WTC11 (cell line): ENCODE measurements around the gene SCP2D1. TPM values are rescaled to one million over a fixed set of nuclear protein-coding genes. Genes with fewer than 3 reads are reported as not detected.

Experiments used
- ATAC-seq: fragments of 200-7000 bp; cut with Tn5 transposase; 2 replicates; pipeline ENCODE4 v1.10.0; 2021; ENCODE audit warnings: mild to moderate bottlenecking, moderate library complexity
- CTCF ChIA-PET: fragments of 300-600 bp; sonication (Branson Sonifier 250); formaldehyde crosslinking; loops from one replicate; lab custom pipeline; 2021; ENCODE audit warnings: antibody characterized with exemption; lab: Charles Lee
- POLR2A ChIA-PET: fragments of 350-600 bp; sonication (Branson Sonifier 250); formaldehyde crosslinking; loops from one replicate; lab custom pipeline; 2021; ENCODE audit warnings: antibody characterized with exemption; lab: Charles Lee
- DNase-seq: peaks from one replicate; pipeline ENCODE4 v3.0.0; 2021; ENCODE audit warnings: low spot score
- H3K27ac Mint-ChIP-seq: 2 replicates; pipeline ENCODE4 v1.8.0; 2021; ENCODE audit warnings: mixed read lengths
- H3K27me3 Mint-ChIP-seq: 2 replicates; pipeline ENCODE4 v1.8.0; 2021; ENCODE audit warnings: low read depth, mild to moderate bottlenecking, moderate library complexity, mixed read lengths
- H3K36me3 Mint-ChIP-seq: 2 replicates; pipeline ENCODE4 v1.8.0; 2021; ENCODE audit warnings: mixed read lengths
- H3K4me1 Mint-ChIP-seq: 2 replicates; pipeline ENCODE4 v1.8.0; 2022; ENCODE audit warnings: mixed read lengths
- H3K4me3 Mint-ChIP-seq: 2 replicates; pipeline ENCODE4 v1.8.0; 2021; ENCODE audit warnings: mild to moderate bottlenecking, moderate library complexity, mixed read lengths
- H3K9me3 Mint-ChIP-seq: 2 replicates; pipeline ENCODE4 v1.8.0; 2021; ENCODE audit warnings: mixed read lengths
- AR ChIP-seq: fragments of 250-450 bp; sonication (Bioruptor Pico); IDR thresholded peaks from 2 replicates; pipeline ENCODE4 v1.9.0; 2021; ENCODE audit warnings: mild to moderate bottlenecking
- ATF6 ChIP-seq: sonication (generic); formaldehyde crosslinking; IDR thresholded peaks from 2 replicates; pipeline ENCODE4 v1.8.1; 2023; ENCODE audit warnings: mild to moderate bottlenecking, missing genetic modification reagents
- E2F5 ChIP-seq: sonication (generic); formaldehyde crosslinking; IDR thresholded peaks from 2 replicates; pipeline ENCODE4 v1.8.1; 2022; ENCODE audit warnings: mild to moderate bottlenecking, moderate library complexity, missing genetic modification reagents
- ELF4 ChIP-seq: sonication (generic); formaldehyde crosslinking; IDR thresholded peaks from 2 replicates; pipeline ENCODE4 v1.8.1; 2022; ENCODE audit warnings: low read depth, mild to moderate bottlenecking, moderate library complexity, missing genetic modification reagents
- FOXP1 ChIP-seq: sonication (generic); formaldehyde crosslinking; IDR thresholded peaks from 2 replicates; pipeline ENCODE4 v1.8.0; 2022; ENCODE audit warnings: missing genetic modification reagents, mild to moderate bottlenecking, moderate library complexity, borderline replicate concordance
- IRF2 ChIP-seq: sonication (generic); formaldehyde crosslinking; IDR thresholded peaks from 2 replicates; pipeline ENCODE4 v1.8.0; 2022; ENCODE audit warnings: low read depth, missing genetic modification reagents, borderline replicate concordance
- JUN ChIP-seq: sonication (generic); formaldehyde crosslinking; IDR thresholded peaks from 2 replicates; pipeline ENCODE4 v1.8.0; 2023; ENCODE audit warnings: mild to moderate bottlenecking, missing genetic modification reagents
- MXD4 ChIP-seq: fragments of 250-450 bp; sonication (Bioruptor Pico); IDR thresholded peaks from 2 replicates; pipeline ENCODE4 v1.8.0; 2021; ENCODE audit warnings: mild to moderate bottlenecking, moderate library complexity, borderline replicate concordance
- NFATC4 ChIP-seq: fragments of 250-450 bp; sonication (Bioruptor Pico); IDR thresholded peaks from 2 replicates; pipeline ENCODE4 v1.9.0; 2021; ENCODE audit warnings: mild to moderate bottlenecking
- NFE2L1 ChIP-seq: sonication (generic); formaldehyde crosslinking; IDR thresholded peaks from 2 replicates; pipeline ENCODE4 v1.8.1; 2023; ENCODE audit warnings: missing genetic modification reagents
- NR1H2 ChIP-seq: sonication (generic); formaldehyde crosslinking; IDR thresholded peaks from 2 replicates; pipeline ENCODE4 v1.9.0; 2021; ENCODE audit warnings: mild to moderate bottlenecking, moderate library complexity, missing genetic modification reagents
- PRDM15 ChIP-seq: sonication (generic); formaldehyde crosslinking; IDR thresholded peaks from 2 replicates; pipeline ENCODE4 v1.8.0; 2022; ENCODE audit warnings: missing genetic modification reagents
- STAT6 ChIP-seq: sonication (generic); formaldehyde crosslinking; conservative IDR thresholded peaks from 2 replicates; pipeline ENCODE4 v1.8.1; 2023; ENCODE audit warnings: mild to moderate bottlenecking, low read depth, missing genetic modification reagents, moderate library complexity
- TCF7 ChIP-seq: sonication (generic); formaldehyde crosslinking; IDR thresholded peaks from 2 replicates; pipeline ENCODE4 v1.8.0; 2022; ENCODE audit warnings: mild to moderate bottlenecking, low read depth, missing genetic modification reagents, moderate library complexity
- USF2 ChIP-seq: sonication (generic); formaldehyde crosslinking; IDR thresholded peaks from 2 replicates; pipeline ENCODE4 v1.8.1; 2023; ENCODE audit warnings: mild to moderate bottlenecking, missing genetic modification reagents, moderate library complexity
- ZNF219 ChIP-seq: sonication (generic); formaldehyde crosslinking; IDR thresholded peaks from 2 replicates; pipeline ENCODE4 v1.8.0; 2023; ENCODE audit warnings: missing genetic modification reagents, mild to moderate bottlenecking, borderline replicate concordance
- ZNF416 ChIP-seq: fragments of 250-450 bp; sonication (Bioruptor Pico); IDR thresholded peaks from 2 replicates; pipeline ENCODE4 v1.9.0; 2021; ENCODE audit warnings: mild to moderate bottlenecking, inconsistent platforms
- total RNA-seq: library from RNA; stranded (reverse); gene quantifications from 3 replicates; pipeline ENCODE4 v1.2.3, GENCODE V29; 2021

The SCP2D1 gene
- total RNA-seq, 1 experiment from 2014 or later: not detected

GRCh38 chr20:18774207-18774606, 39.4 kb upstream of the SCP2D1 start:
- Mint-ChIP-seq H3K4me1 (peaks cover 3% of the 10 kb centered on the region; the same call in 1 of the 2 replicates), H3K36me3 (no peaks in the 10 kb centered on the region), H3K27me3 (no peaks in the 10 kb centered on the region; the same call in 1 of the 2 replicates), H3K4me3 (no peak overlapping the region), H3K9me3 (peaks cover 11% of the 10 kb centered on the region), H3K27ac (no peak overlapping the region)
- ATAC-seq (no peak), DNase-seq (no peak)
- ChIA-PET POLR2A (no interaction called here), CTCF (no interaction called here)
- TF ChIP-seq IRF2 (CRISPR knock-in tag) (no peak), JUN (CRISPR knock-in tag) (no peak), STAT6 (CRISPR knock-in tag) (no peak), E2F5 (CRISPR knock-in tag) (no peak), FOXP1 (no peak), ZNF219 (CRISPR knock-in tag) (no peak), PRDM15 (CRISPR knock-in tag) (no peak), AR (CRISPR knock-in tag) (no peak), ELF4 (CRISPR knock-in tag) (no peak), NFATC4 (CRISPR knock-in tag) (no peak), USF2 (CRISPR knock-in tag) (no peak), NFE2L1 (CRISPR knock-in tag) (no peak), ATF6 (CRISPR knock-in tag) (no peak), MXD4 (CRISPR knock-in tag) (no peak), ZNF416 (CRISPR knock-in tag) (no peak), TCF7 (no peak), NR1H2 (CRISPR knock-in tag) (no peak)
